H1 (cell line): ENCODE measurements around the gene CREB3L1. TPM values are rescaled to one million over a fixed set of nuclear protein-coding genes. Genes with fewer than 3 reads are reported as not detected.

ENCODE experiments used
- BACH1 ChIP-seq: IDR thresholded peaks from 2 replicates; pipeline ENCODE4 v1.6.1; 2012; ENCODE audit warnings: low read length, improper control_type of control experiment
- CBX8 ChIP-seq: fragments of 300-800, 300-1000 bp; sonication (generic); IDR thresholded peaks from 2 replicates; pipeline ENCODE4 v1.7.1; 2016; ENCODE audit warnings: low read depth, low read length, borderline replicate concordance
- CREB1 ChIP-seq: IDR thresholded peaks from 2 replicates; pipeline ENCODE4 v1.6.1; 2012; ENCODE audit warnings: inconsistent platforms
- CTBP2 ChIP-seq: IDR thresholded peaks from 2 replicates; pipeline ENCODE4 v1.7.0; 2011; ENCODE audit warnings: borderline replicate concordance, mild to moderate bottlenecking, moderate library complexity, mixed read lengths, low read length; ENCODE audit not compliant: insufficient read depth, insufficient read length
- EGR1 ChIP-seq: IDR thresholded peaks from 2 replicates; pipeline ENCODE4 v1.6.1; 2011; ENCODE audit warnings: low read depth, low read length, borderline replicate concordance
- FOSL1 ChIP-seq: IDR thresholded peaks from 2 replicates; pipeline ENCODE4 v1.6.1; 2011; ENCODE audit warnings: mild to moderate bottlenecking, low read depth, low read length, moderate library complexity; ENCODE audit not compliant: insufficient read depth
- KDM5A ChIP-seq: fragments of 200-600 bp; IDR thresholded peaks from 2 replicates; pipeline ENCODE4 v1.7.1; 2012; ENCODE audit warnings: mild to moderate bottlenecking, low read length, inconsistent platforms, mixed read lengths
- NRF1 ChIP-seq: IDR thresholded peaks from 2 replicates; pipeline ENCODE4 v1.6.1; 2011; ENCODE audit warnings: mild to moderate bottlenecking, low read depth, low read length, improper control_type of control experiment
- POLR2A ChIP-seq, 2 experiments: IDR thresholded peaks; 1 replicate in 1 of 2; 2 replicates in 1 of 2; pipeline ENCODE4 v1.6.1; 2011; ENCODE audit warnings: low read depth in 2 of 2, low read length in 2 of 2, mild to moderate bottlenecking in 2 of 2; ENCODE audit errors: control extremely low read depth in 1 of 2
- POU5F1 ChIP-seq: IDR thresholded peaks from 2 replicates; pipeline ENCODE4 v1.6.1; 2011; ENCODE audit warnings: low read depth, mild to moderate bottlenecking, low read length, moderate library complexity
- RAD21 ChIP-seq, 2 experiments: IDR thresholded peaks in 1 of 2; conservative IDR thresholded peaks in 1 of 2; 2 replicates each; pipeline ENCODE4 v1.6.1; 2011; ENCODE audit warnings: low read depth in 2 of 2, low read length in 2 of 2, improper control_type of control experiment in 1 of 2, inconsistent platforms in 1 of 2, mild to moderate bottlenecking in 1 of 2, moderate library complexity in 1 of 2
- RBBP5 ChIP-seq: IDR thresholded peaks from 2 replicates; pipeline ENCODE4 v1.7.1; 2012; ENCODE audit warnings: low read depth, mild to moderate bottlenecking, inconsistent platforms, low read length, moderate library complexity, borderline replicate concordance
- SAP30 ChIP-seq: fragments of 300-600 bp; sonication (generic); IDR thresholded peaks from 2 replicates; pipeline ENCODE4 v1.7.1; 2012; ENCODE audit warnings: low read length, moderate library complexity, mild to moderate bottlenecking, inconsistent platforms; ENCODE audit not compliant: insufficient read depth, insufficient replicate concordance
- SIN3A ChIP-seq, 2 experiments: IDR thresholded peaks in 1 of 2; conservative IDR thresholded peaks in 1 of 2; 2 replicates each; pipeline ENCODE4 v1.6.1; 2011 to 2012; ENCODE audit warnings: low read length in 2 of 2, improper control_type of control experiment in 1 of 2, low read depth in 1 of 2, mild to moderate bottlenecking in 1 of 2
- SIRT6 ChIP-seq: IDR thresholded peaks from one replicate; pipeline ENCODE4 v1.7.1; 2012; ENCODE audit warnings: low read length, inconsistent platforms
- SP1 ChIP-seq: IDR thresholded peaks from 2 replicates; pipeline ENCODE4 v1.6.1; 2011; ENCODE audit warnings: low read depth, low read length
- SP4 ChIP-seq: IDR thresholded peaks from 2 replicates; pipeline ENCODE4 v1.6.1; 2012; ENCODE audit warnings: low read length, inconsistent platforms
- TAF1 ChIP-seq: IDR thresholded peaks from 2 replicates; pipeline ENCODE4 v1.6.1; 2011; ENCODE audit warnings: mild to moderate bottlenecking, low read depth, low read length
- TBP ChIP-seq: IDR thresholded peaks from 2 replicates; pipeline ENCODE4 v1.6.1; 2011; ENCODE audit warnings: low read depth, low read length, improper control_type of control experiment
- TCF12 ChIP-seq: IDR thresholded peaks from 2 replicates; pipeline ENCODE4 v1.6.1; 2011; ENCODE audit warnings: low read depth, mild to moderate bottlenecking, low read length
- TEAD4 ChIP-seq: IDR thresholded peaks from 2 replicates; pipeline ENCODE4 v1.6.1; 2012; ENCODE audit warnings: low read depth, low read length, inconsistent platforms, mixed read lengths
- polyA plus RNA-seq, 7 experiments: library from polyadenylated mRNA; depleted of rRNA in 3 of 7; stranded (reverse) in 5 of 7; unstranded in 2 of 7; fragments of >200 nt in 5 of 7; fragments of 200-250 nt in 2 of 7; gene quantifications; 1 replicate in 5 of 7; 2 replicates in 1 of 7; 4 replicates in 1 of 7; pipeline versions ENCODE4 v1.2.1 to v1.2.3, GENCODE V29; 2011 to 2013; ENCODE audit warnings: missing spikeins in 2 of 7, mixed read lengths in 2 of 7
- total RNA-seq: library from RNA; stranded (reverse); fragmentation: NEBNext Ultra II Directional; extraction: Animal tissue kit (Norgen Biotek cat#: 25700); gene quantifications from 2 replicates; pipeline ENCODE4 v1.2.1, GENCODE V29; 2021

The CREB3L1 gene
- total and polyA plus RNA-seq, 2 of the 8 experiments (the other 6 are each of a cell fraction or from before 2014, with no cell fraction given), result 4.1 to 12.7 TPM

- no peak for TF ChIP-seq FOSL1
- TF ChIP-seq SAP30, result peak; percentile 25
- TF ChIP-seq TBP, result 0 out of 2 replicates have a peak, but pooled peaks have one; percentile 31
- TF ChIP-seq TCF12, result no peak
- TF ChIP-seq POLR2A (IDR thresholded peaks at IDR 0.05; ENCODE audit: control extremely low read depth in 1 of 2, low read depth in 2 of 2, low read length in 2 of 2), result no peak
- no peak for TF ChIP-seq BACH1
- TF ChIP-seq KDM5A, result no peak
- TF ChIP-seq SIRT6, result no peak
- peak; percentile 1; the same call in 1 of the 2 replicates for TF ChIP-seq RBBP5
- 0 out of 2 replicates have a peak, but pooled peaks have one; percentile 14 for TF ChIP-seq EGR1
- no peak for TF ChIP-seq SP4
- peak; percentile 72 for TF ChIP-seq CTBP2
- no peak for TF ChIP-seq NRF1
- no peak for TF ChIP-seq SP1
- TF ChIP-seq TEAD4, result no peak
- TF ChIP-seq POU5F1, result no peak
- peak; percentile 43 to 69 for TF ChIP-seq RAD21 (IDR thresholded peaks at IDR 0.05 in 1 of 2, conservative IDR thresholded peaks at IDR 0.05 in 1 of 2; ENCODE audit: low read depth in 2 of 2, low read length in 2 of 2)
- no peak for TF ChIP-seq CREB1
- no peak for TF ChIP-seq SIN3A (conservative IDR thresholded peaks at IDR 0.05 in 1 of 2, IDR thresholded peaks at IDR 0.05 in 1 of 2; ENCODE audit: low read depth in 1 of 2, low read length in 2 of 2)
- TF ChIP-seq CBX8, result no peak
- TF ChIP-seq TAF1, result peak; percentile 24; the same call in 1 of the 2 replicates
These were observed 1.1 kb downstream of the CREB3L1 start (continued) for GRCh38 chr11:46278387-46279125.
